ENCODE results near the gene ANKRD22.

GRCh38 chr10:88838766-88839350, 12.8 kb downstream of the ANKRD22 start:
- TF ChIP-seq CTCF (IDR thresholded peaks at IDR 0.05; ENCODE audit: low read length): no peak
- no peak for TF ChIP-seq EZH2 (IDR thresholded peaks at IDR 0.05; ENCODE audit: borderline replicate concordance, low read length)

Data from OCI-LY1 (cell line).